HG02588 (cell line): ENCODE results near the gene AKNA.

Experiments used
- ATAC-seq: cut with Tn5 transposase; IDR thresholded peaks from one replicate; pipeline ENCODE4 v1.9.1; 2021; ENCODE audit warnings: mild to moderate bottlenecking, moderate library complexity; ENCODE audit not compliant: unreplicated experiment

The AKNA gene

DNA sequence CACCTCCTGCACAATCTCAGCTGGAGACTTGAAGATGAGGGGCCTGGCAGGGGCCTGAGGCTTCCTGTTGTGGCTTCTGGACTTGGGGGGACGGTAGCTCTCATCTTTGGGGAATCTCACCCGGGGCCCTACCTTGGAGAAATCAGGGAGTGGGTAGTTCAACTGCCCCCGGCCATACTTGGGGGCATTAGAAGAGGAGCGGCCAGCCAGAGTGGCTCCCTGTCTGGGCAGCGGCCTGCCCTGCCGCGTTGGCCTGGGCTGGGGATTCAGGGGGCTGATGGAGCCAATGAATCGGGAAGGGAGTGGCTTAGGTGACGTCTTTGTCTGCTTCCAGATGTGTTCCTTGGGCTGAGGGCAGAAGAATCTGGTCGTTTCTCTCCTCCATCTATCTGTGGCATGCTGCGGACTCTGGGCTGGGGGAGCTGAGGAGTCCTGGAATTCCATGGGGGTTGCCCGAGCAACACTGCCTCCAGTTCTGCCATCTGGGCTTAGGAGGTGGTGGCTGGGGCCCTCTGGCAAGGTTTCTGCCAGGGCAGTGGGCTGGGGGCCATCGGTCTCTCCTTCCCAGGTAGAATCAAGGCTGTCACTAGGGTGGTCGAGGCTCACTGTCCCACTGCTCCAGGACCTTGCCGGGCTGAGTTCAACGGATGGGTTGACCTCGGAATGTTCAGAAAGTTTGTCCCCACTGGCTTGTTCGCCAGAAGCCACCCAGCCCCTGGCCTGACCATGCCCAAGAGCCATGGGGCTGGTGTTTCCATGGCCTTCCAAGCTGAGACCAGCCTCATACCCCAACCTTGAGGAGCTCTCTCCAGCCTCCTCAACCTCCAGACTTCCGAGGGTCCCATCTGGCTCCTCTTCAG, 11.0 kb downstream of the AKNA start:
- no peak for ATAC-seq

GRCh38 chr9:114375386-114376175, 12.2 kb downstream of the AKNA start:
- no peak for ATAC-seq

DNA sequence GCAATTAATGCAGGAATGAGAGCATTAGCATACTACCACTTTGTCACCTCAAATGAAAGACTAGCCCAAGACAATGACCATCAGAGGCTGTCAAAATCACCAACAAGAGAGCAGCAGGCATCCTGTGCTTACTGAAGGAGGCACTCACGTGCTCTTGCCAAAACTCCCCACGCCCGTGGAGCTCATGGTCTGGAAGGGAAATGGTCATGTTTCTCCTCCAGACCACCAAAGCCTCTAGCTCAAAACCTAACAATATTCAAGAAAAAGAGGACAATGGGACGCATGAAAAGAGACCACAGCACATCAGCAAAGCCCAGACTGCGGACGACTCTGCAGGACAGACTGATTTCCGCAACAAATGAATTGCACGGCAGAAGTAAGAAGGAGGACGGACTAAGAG, 12.8 kb downstream of the AKNA start:
- no peak for ATAC-seq

DNA sequence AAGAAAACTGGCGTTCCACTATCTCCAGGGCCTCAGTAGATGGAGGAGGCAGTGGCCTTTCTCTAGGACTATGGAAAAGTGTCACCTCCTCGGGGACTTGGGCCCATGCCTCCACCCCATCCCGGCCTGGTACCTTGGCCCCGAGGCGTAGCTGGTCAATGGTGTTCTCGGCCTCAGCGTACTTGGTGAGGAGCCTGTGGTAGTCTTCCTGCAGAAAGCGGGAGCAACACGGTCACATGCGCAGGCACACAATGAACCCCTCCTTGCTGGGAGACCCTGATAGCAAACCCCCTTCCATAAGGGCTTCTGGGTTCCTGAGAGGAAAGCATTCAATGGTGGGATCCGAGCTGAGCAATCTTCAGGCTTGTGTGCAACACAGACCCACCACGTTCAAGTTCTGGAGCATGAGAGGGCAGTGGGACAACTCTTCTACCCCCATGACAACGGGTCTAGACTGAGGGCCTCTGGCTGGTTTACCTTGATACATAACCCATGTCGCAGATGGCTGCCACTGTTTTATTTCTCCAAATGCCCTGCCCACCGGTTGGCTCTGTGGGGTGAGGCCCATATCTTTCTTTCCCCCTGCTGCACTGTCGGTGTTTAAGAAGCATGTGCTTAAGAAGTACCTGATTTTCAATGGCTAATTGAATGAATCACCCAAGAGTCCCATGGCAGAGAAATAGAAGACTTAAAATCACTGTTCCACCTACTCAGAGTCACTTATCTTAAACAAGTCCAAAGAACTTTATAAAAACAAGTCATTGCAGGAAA, 13.6 kb downstream of the AKNA start:
- no peak for ATAC-seq

DNA sequence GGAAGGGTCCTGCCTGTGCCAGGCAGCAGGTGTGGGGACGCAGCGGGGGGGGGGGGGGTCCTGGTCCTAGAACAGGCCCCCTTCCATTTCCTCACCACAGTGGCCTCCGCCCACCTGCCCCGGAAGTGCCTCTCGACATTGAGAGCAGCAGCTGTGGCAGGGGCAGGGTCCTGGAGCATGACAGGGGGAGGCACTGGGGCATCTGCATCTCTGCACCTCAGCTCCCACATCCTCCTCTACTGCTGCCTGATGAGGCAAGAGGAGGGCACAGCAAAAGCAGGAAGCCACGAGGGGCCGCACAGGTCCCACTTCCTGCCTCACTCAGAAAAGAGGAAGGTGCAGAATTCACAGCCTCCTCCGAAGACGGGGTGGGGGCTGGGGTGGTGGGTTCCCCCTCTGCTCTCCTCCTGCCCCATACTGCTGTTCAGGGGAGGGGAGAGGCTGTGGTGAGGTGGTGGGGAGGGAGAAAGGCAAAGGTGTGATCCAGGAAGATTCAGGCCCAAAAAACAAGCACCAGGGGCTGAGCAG, 14.8 kb downstream of the AKNA start:
- peak; percentile 96 for ATAC-seq

GRCh38 chr9:114371973-114372917, 15.5 kb downstream of the AKNA start:
- peak; percentile 27 for ATAC-seq

- no peak for ATAC-seq
Observed at GRCh38 chr9:114371343-114371944, 16.3 kb downstream of the AKNA start.

DNA sequence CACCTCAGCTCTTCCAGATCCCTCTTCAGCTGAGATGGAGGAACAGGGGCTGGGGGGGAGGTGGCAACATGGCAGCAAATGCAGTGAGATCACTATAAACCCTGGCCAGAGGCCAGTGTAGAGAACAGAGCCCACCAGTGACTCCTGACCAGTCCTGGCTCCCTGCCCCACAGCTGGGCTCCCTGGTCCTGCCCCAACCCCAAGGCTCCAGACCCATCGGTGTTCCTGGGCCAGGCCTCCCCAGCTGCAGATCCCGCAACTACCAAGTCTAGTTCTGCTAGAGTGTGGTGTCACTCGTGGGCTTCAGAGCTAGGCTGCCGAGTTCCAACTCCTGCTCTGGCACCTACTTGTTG, 16.8 kb downstream of the AKNA start:
- ATAC-seq, result no peak

DNA sequence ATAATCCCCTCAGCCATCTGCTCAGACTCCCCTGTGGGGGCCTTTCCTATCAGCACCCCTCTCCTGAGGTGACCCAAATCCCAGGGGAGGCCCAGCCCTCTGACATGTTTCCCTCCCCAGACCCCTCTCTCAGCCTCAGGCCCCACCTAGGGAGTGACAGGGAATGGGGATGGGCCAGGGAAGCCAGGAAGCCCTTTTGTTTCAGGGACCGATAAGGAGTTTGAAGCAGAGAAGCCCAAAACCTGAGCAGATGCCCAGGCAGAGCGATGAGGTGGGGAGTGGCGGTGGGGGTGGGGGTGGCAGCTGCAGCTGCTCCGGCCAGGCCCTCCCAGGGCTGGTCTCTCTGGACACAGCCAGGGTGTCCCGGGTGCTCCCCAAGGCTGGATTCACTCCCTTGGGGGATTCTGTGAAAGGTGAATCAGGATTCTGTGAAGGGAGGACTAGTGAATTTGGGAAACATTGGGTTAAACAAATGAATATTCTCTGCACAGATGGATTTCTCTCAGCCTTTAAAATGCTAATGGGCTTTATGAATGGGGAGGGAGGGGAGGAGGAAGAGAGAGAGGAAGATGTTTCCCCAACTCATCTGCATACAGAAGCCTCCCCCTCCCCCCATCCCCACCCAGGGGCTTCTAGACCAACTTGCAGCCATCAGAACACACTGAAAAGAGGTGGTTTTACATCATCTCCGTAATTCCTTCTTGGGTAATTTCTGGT, 17.4 kb downstream of the AKNA start:
- no peak for ATAC-seq

GRCh38 chr9:114369216-114370130, 18.3 kb downstream of the AKNA start:
- ATAC-seq, result no peak

DNA sequence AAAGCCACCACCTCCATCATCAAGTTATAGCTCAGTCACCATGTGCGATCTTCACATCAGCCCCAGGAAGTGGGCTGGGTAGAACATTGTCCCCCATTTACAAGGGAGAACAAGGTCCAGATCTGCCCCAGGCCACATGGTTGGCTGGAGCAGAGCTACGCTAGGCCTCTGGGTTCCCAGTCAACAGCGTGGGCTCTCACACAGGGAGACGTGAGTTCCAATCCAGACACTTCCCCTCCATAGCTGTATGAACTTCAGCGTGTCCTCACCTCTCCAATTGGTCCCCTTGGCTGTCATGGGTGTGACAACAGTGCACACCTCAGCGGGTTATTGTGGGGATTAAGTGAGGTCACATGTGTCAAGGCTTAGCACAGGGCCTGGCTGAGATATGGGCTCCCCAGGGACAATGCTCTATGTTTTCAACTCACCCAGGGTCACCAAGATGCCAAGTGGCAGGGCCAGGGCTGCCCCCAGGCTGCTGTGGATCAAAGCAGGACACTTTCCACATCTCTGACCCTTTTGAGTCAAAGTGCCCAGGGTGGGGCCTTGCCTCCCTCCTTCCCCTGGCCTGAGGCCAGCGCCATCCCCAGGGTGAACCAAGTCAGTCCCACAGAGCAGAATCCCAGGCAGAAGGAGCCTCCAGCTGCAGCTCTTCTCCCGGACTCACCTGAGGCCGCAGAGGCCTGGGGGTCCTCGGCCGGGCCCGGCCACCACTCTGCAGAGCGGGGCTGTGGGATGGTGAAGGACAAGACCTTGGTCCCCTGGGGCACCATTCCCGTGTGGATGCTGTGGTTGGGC, 19.8 kb downstream of the AKNA start:
- no peak for ATAC-seq

GRCh38 chr9:114367366-114367765, 20.4 kb downstream of the AKNA start:
- no peak for ATAC-seq

DNA sequence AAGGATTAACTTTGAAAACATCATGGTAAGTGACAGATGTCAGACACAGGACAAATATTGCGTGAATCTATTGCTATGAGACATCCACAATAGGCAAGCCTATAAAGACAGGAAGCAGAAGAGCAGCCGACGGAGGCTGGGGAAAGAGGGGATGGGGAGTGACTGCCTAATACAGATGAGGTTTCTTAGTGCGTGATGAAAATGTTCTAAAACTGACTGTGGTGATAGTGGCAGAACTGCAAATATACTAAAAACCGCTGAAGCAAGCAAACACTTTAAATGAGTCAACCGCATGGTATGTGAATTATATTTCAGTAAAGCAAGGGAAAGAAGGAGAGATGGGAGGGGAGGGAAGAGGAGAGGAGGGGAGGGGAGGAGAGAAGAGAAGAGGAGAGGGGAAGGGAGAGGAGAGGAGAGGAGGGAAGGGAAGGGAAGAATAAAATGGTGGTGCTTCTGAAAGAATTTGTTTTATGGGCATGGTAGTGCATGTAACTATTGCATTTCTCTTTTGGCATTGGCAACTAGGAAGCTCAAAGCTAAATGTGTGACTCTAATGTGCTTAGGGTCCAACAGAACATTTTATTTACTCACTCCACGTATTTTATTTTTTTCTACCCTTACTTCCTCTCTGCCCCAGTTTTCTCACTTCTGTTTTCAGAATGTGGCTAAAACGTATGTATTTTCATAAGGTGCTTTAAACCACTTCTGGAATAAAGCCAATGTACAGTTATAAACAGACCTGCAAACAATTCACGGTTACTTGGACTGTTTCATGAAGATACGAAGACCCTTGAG, 21.3 kb downstream of the AKNA start:
- peak; percentile 50 for ATAC-seq

DNA sequence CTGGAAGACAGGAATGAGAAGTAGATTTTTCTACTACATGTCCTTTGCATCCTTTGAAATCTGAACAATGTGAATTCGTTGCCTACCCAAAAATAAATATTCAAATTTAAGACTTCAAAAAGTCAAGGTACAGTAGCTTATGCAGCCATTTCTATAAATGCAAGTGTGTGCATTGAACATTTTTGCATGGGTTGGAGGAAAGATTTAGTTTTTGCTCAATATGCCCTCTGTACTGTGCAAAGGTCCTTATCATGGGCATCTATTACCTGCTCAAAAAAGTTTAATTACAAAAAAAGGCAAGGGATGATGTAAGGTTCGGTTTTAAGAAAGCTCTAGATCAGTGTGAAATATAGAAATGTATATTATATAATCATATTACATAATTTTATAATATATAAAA, 22.6 kb downstream of the AKNA start:
- ATAC-seq, result no peak

DNA sequence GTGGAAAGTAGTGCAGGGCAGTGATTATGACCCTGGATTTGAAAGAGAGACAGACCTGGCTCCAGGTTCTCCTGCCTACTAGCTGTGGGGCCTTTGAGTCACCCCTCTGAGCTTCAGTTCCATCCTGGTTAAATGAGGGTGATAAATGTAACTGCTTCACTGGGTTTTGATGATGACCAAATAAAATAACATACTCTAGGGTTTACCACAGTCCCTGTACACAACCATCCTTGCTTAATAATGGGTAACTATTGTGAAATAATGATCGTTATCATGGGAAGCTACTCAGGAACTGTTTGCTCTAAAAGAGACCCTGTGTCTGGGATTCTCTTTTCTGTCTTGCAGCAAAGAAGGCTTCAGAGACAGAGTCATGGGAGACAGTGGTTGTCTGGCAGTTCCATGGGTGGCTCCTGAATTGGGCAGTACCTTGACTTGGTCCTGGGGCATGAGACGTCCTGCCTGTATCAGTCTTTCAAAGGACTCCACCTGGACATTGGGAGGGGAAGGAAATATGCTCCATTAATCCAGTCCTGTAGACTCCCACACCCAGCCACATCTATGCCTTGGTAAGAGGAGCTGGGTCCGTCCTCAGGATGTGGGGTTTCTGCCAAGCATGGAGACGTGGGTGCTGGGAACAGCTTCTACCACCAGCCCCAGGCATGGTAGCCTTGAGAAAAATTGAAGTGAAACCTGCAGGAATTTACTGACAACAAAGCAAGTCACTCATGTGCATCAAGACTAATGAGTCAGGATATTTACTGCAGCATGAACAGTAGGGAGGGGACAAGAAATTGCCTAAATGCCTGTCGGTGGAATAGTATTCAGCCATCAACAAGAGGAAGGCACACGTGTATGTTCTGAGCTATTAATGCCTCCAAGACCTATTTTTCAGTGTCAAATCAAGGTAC, 23.4 kb downstream of the AKNA start:
- no peak for ATAC-seq
